GM12878 (cell line): ENCODE measurements around the gene OR52N4.

Experiments
- CBFB ChIP-seq: IDR thresholded peaks from 2 replicates; pipeline ENCODE4 v1.6.1; 2016; ENCODE audit warnings: antibody characterized with exemption, low read depth
- CTCF ChIP-seq, 3 experiments: IDR thresholded peaks in 2 of 3; conservative IDR thresholded peaks in 1 of 3; 2 replicates each; pipeline ENCODE4 v1.5.1; 2011; ENCODE audit warnings: low read depth in 3 of 3, low read length in 3 of 3, mild to moderate bottlenecking in 3 of 3, control low read depth in 2 of 3, moderate library complexity in 2 of 3, inconsistent platforms in 1 of 3, mixed read lengths in 1 of 3; ENCODE audit not compliant: control insufficient read depth in 2 of 3, insufficient read depth in 1 of 3; ENCODE audit errors: extremely low read depth in 1 of 3
- JUNB ChIP-seq: IDR thresholded peaks from 2 replicates; pipeline ENCODE4 v1.6.1; 2016; ENCODE audit warnings: antibody characterized with exemption, mild to moderate bottlenecking
- POLR2AphosphoS5 ChIP-seq: IDR thresholded peaks from 2 replicates; pipeline ENCODE4 v1.6.1; 2011; ENCODE audit warnings: mild to moderate bottlenecking, low read length, inconsistent platforms
- SKIL ChIP-seq: fragments of 450-650 bp; IDR thresholded peaks from 2 replicates; pipeline ENCODE4 v1.6.1; 2017; ENCODE audit warnings: mild to moderate bottlenecking, low read depth, inconsistent platforms; ENCODE audit not compliant: poor library complexity, severe bottlenecking
- SMC3 ChIP-seq: IDR thresholded peaks from 2 replicates; pipeline ENCODE4 v1.6.1; 2011; ENCODE audit warnings: low read length, improper control_type of control experiment, borderline replicate concordance

- TF ChIP-seq SMC3 (no peak), JUNB (no peak), CTCF (IDR thresholded peaks at IDR 0.05 in 2 of 3, conservative IDR thresholded peaks at IDR 0.05 in 1 of 3; ENCODE audit: control insufficient read depth in 2 of 3, extremely low read depth in 1 of 3, insufficient read depth in 1 of 3, low read depth in 3 of 3, low read length in 3 of 3) (no peak), POLR2AphosphoS5 (no peak), CBFB (no peak), SKIL (no peak)
These were observed 48.4 kb upstream of the OR52N4 start for GRCh38 chr11:5705688-5706087.
